ENCODE data around the gene DAP.

Gene DAP

DNA sequence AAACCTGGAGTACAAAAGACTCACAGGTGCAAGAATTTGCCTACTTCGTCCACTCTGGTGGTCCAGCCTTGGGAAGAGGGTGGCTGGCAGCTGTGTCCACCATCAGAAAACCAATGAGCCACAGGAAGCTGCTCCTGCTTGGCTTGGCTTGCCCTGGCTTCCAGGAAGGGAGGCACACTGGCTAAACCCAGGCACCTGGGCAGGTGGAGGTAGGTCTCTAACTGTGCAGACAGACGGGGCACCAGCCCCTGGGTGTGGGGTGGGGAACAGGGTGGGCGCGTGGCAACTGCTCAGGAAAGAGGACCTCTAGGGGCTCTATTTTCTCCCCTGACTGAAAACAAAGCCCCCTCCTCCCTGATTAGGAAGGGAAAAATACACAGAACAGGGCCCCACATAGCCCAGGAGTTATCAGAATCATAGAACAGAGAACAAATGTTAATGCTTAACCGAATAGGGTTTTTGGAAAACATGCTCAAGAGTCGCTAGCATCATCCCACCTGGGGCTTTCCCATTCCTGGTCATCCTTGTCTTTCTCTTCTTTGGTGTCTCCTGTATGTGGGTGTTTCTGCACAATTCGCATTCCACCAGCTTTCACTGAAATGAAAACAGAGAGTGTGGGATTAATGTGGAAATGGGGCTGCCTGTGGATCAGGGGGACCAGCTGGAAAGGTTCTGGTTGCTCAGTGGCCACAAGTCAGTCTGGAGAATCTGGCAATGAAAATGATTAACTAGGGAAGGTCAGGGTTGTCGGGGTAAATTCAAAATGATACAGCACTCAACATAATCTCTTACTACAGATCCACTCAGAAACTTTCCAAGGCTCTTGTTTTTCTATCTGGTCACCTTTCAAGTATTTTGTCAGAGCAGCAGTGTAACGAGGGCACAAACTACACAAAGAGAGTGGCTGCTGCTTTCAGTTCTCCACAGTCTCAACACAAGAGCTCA, 13.1 kb downstream of the DAP start:
- no peak for TF ChIP-seq TAF1 (IDR thresholded peaks at IDR 0.05; ENCODE audit: borderline replicate concordance, insufficient read depth, low read length)
- TF ChIP-seq SIN3A (IDR thresholded peaks at IDR 0.05; ENCODE audit: borderline replicate concordance, insufficient read depth, low read length): no peak
- no peak for TF ChIP-seq FOXP2 (optimal IDR thresholded peaks at IDR 0.05; ENCODE audit: borderline replicate concordance, extremely low read depth, extremely low read length, insufficient read depth)
- TF ChIP-seq, protein P1, sequence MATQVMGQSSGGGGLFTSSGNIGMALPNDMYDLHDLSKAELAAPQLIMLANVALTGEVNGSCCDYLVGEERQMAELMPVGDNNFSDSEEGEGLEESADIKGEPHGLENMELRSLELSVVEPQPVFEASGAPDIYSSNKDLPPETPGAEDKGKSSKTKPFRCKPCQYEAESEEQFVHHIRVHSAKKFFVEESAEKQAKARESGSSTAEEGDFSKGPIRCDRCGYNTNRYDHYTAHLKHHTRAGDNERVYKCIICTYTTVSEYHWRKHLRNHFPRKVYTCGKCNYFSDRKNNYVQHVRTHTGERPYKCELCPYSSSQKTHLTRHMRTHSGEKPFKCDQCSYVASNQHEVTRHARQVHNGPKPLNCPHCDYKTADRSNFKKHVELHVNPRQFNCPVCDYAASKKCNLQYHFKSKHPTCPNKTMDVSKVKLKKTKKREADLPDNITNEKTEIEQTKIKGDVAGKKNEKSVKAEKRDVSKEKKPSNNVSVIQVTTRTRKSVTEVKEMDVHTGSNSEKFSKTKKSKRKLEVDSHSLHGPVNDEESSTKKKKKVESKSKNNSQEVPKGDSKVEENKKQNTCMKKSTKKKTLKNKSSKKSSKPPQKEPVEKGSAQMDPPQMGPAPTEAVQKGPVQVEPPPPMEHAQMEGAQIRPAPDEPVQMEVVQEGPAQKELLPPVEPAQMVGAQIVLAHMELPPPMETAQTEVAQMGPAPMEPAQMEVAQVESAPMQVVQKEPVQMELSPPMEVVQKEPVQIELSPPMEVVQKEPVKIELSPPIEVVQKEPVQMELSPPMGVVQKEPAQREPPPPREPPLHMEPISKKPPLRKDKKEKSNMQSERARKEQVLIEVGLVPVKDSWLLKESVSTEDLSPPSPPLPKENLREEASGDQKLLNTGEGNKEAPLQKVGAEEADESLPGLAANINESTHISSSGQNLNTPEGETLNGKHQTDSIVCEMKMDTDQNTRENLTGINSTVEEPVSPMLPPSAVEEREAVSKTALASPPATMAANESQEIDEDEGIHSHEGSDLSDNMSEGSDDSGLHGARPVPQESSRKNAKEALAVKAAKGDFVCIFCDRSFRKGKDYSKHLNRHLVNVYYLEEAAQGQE (IDR thresholded peaks at IDR 0.05; ENCODE audit: insufficient read depth in 1 of 2, low read depth in 2 of 2, low read length in 2 of 2): no peak
- TF ChIP-seq POLR2AphosphoS5 (IDR thresholded peaks at IDR 0.05; ENCODE audit: low read depth, low read length): no peak

DNA sequence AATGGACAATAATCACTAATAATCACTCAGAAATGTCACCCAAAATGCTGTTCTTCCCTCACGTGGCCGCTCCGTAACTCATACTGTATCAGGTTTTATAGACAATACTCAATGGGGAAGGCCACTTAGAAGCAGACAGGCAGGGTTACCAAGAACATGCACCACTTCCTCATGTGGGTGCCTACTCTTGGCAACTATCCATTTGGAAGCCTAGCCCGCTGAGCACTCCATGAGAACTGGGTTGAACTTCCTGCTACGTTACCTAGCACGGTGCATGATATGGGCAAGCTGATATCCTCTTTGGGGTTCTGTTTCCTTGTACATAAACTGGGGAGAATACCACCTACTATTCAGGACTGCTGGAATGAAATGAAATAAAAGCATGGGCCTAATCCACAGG, 14.3 kb downstream of the DAP start:
- no peak for TF ChIP-seq POLR2AphosphoS5 (IDR thresholded peaks at IDR 0.05; ENCODE audit: low read depth, low read length)
- TF ChIP-seq, protein P1 (IDR thresholded peaks at IDR 0.05; ENCODE audit: insufficient read depth in 1 of 2, low read depth in 2 of 2, low read length in 2 of 2): no peak
- TF ChIP-seq FOXP2 (optimal IDR thresholded peaks at IDR 0.05; ENCODE audit: borderline replicate concordance, extremely low read depth, extremely low read length, insufficient read depth): no peak
- no peak for TF ChIP-seq TAF1 (IDR thresholded peaks at IDR 0.05; ENCODE audit: borderline replicate concordance, insufficient read depth, low read length)
- TF ChIP-seq SIN3A (IDR thresholded peaks at IDR 0.05; ENCODE audit: borderline replicate concordance, insufficient read depth, low read length): no peak

DNA sequence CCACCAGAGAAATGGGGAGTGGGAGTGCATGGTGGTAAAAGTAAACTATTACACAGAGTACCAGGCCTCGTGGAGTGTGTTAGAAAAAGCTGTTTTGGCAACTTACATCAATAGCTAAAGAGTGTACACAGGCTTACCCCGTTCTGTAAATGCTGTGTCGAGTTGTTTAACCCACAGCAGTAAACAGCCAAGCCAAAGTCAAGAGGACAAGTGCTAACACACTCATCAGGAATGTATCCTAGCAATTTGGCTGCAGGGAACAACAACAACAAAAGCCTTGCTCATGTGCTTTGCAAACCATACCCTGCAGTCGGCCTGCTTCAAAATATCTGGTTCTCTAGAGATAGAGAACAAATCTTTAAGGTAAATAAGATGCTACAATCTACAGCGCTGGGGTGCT, 15.9 kb downstream of the DAP start:
- TF ChIP-seq FOXP2 (optimal IDR thresholded peaks at IDR 0.05; ENCODE audit: borderline replicate concordance, extremely low read depth, extremely low read length, insufficient read depth) (no peak), TAF1 (IDR thresholded peaks at IDR 0.05; ENCODE audit: borderline replicate concordance, insufficient read depth, low read length) (no peak), SIN3A (IDR thresholded peaks at IDR 0.05; ENCODE audit: borderline replicate concordance, insufficient read depth, low read length) (no peak), POLR2AphosphoS5 (IDR thresholded peaks at IDR 0.05; ENCODE audit: low read depth, low read length) (no peak)
- TF ChIP-seq, protein P1 (IDR thresholded peaks at IDR 0.05; ENCODE audit: insufficient read depth in 1 of 2, low read depth in 2 of 2, low read length in 2 of 2): no peak

DNA sequence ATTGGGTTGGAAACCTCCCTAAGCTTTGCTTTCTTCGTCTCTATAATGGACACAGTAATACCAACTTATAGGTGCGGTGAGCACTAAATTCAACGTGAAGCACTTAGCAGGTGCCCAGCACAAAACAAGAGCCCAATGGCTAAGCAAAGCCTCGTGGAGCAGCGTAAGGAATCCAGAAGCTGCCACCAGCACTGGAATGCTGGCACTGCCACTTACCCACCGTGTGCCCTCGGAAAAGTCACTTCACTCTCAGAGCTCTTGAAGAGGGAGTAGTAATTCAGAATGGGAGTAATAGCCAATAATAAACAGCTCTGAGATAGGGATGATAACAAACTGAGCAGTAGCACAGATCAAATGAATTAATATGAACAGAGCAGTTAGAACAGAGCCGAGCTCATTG, 16.4 kb downstream of the DAP start:
- no peak for TF ChIP-seq POLR2AphosphoS5 (IDR thresholded peaks at IDR 0.05; ENCODE audit: low read depth, low read length)
- TF ChIP-seq FOXP2 (optimal IDR thresholded peaks at IDR 0.05; ENCODE audit: borderline replicate concordance, extremely low read depth, extremely low read length, insufficient read depth): no peak
- TF ChIP-seq, protein P1 (IDR thresholded peaks at IDR 0.05; ENCODE audit: insufficient read depth in 1 of 2, low read depth in 2 of 2, low read length in 2 of 2): no peak
- no peak for TF ChIP-seq TAF1 (IDR thresholded peaks at IDR 0.05; ENCODE audit: borderline replicate concordance, insufficient read depth, low read length)
- TF ChIP-seq SIN3A (IDR thresholded peaks at IDR 0.05; ENCODE audit: borderline replicate concordance, insufficient read depth, low read length): no peak
